Measurements from ENCODE around the gene TRPM8.

DNA sequence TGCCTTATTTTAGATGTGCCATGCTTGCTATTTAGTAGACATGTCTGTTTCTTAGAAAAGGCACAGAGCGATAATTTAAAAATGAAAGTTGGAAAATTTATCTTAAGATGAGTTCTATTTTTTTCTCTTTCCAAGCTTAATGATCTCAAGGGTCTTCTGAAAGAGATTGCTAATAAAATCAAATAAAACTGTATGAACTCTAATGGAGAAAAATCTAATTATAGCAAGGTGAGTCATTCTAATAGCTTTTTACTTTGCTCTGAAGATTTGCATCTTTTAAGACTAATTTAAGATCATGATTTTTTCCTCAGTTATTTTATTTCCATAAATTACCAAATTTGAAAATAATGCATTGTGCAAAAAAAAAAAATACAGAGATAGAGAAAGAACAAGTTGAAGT is 97.3 kb downstream of the TRPM8 start:
- TF ChIP-seq, protein P1, sequence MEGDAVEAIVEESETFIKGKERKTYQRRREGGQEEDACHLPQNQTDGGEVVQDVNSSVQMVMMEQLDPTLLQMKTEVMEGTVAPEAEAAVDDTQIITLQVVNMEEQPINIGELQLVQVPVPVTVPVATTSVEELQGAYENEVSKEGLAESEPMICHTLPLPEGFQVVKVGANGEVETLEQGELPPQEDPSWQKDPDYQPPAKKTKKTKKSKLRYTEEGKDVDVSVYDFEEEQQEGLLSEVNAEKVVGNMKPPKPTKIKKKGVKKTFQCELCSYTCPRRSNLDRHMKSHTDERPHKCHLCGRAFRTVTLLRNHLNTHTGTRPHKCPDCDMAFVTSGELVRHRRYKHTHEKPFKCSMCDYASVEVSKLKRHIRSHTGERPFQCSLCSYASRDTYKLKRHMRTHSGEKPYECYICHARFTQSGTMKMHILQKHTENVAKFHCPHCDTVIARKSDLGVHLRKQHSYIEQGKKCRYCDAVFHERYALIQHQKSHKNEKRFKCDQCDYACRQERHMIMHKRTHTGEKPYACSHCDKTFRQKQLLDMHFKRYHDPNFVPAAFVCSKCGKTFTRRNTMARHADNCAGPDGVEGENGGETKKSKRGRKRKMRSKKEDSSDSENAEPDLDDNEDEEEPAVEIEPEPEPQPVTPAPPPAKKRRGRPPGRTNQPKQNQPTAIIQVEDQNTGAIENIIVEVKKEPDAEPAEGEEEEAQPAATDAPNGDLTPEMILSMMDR (conservative IDR thresholded peaks at IDR 0.05; ENCODE audit: low read depth in 2 of 2) = no peak
- TF ChIP-seq, protein P2, sequence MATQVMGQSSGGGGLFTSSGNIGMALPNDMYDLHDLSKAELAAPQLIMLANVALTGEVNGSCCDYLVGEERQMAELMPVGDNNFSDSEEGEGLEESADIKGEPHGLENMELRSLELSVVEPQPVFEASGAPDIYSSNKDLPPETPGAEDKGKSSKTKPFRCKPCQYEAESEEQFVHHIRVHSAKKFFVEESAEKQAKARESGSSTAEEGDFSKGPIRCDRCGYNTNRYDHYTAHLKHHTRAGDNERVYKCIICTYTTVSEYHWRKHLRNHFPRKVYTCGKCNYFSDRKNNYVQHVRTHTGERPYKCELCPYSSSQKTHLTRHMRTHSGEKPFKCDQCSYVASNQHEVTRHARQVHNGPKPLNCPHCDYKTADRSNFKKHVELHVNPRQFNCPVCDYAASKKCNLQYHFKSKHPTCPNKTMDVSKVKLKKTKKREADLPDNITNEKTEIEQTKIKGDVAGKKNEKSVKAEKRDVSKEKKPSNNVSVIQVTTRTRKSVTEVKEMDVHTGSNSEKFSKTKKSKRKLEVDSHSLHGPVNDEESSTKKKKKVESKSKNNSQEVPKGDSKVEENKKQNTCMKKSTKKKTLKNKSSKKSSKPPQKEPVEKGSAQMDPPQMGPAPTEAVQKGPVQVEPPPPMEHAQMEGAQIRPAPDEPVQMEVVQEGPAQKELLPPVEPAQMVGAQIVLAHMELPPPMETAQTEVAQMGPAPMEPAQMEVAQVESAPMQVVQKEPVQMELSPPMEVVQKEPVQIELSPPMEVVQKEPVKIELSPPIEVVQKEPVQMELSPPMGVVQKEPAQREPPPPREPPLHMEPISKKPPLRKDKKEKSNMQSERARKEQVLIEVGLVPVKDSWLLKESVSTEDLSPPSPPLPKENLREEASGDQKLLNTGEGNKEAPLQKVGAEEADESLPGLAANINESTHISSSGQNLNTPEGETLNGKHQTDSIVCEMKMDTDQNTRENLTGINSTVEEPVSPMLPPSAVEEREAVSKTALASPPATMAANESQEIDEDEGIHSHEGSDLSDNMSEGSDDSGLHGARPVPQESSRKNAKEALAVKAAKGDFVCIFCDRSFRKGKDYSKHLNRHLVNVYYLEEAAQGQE (IDR thresholded peaks at IDR 0.05; ENCODE audit: unreplicated experiment) = no peak

Measured in GM23338 (cell line).